GM06990 (cell line): ENCODE measurements around the gene FBXO41.

Experiments used
- DNase-seq: peaks from one replicate; pipeline ENCODE4 v3.0.0-alpha.2; 2011; ENCODE audit not compliant: insufficient read length; ENCODE audit errors: extremely low read depth
- H3K27me3 ChIP-seq: replicated peaks from 2 replicates; pipeline ENCODE4 v1.6.0; 2011; ENCODE audit warnings: low read length; ENCODE audit not compliant: control insufficient read depth, insufficient read depth
- H3K36me3 ChIP-seq: 2 replicates; pipeline ENCODE4 v1.5.1; 2011; ENCODE audit warnings: low read length; ENCODE audit not compliant: control insufficient read depth, insufficient read depth
- H3K4me3 ChIP-seq: replicated peaks from 2 replicates; pipeline ENCODE4 v1.5.1; 2011; ENCODE audit warnings: low read depth, mild to moderate bottlenecking, control low read depth, low read length
- TF ChIP-seq, protein P1 (sequence below): IDR thresholded peaks from 2 replicates; pipeline ENCODE4 v1.5.1; 2011; ENCODE audit warnings: low read length, control low read depth, mild to moderate bottlenecking, inconsistent platforms; ENCODE audit not compliant: insufficient read depth, poor library complexity, severe bottlenecking

FBXO41 gene

GRCh38 chr2:73250872-73251846 lies 33.1 kb downstream of the FBXO41 start:
- Histone ChIP-seq H3K27me3 (no peaks in the 10 kb centered on the region), H3K36me3 (peaks cover 54% of the 10 kb centered on the region), H3K4me3 (no peak overlapping the region)
- TF ChIP-seq, protein P1, sequence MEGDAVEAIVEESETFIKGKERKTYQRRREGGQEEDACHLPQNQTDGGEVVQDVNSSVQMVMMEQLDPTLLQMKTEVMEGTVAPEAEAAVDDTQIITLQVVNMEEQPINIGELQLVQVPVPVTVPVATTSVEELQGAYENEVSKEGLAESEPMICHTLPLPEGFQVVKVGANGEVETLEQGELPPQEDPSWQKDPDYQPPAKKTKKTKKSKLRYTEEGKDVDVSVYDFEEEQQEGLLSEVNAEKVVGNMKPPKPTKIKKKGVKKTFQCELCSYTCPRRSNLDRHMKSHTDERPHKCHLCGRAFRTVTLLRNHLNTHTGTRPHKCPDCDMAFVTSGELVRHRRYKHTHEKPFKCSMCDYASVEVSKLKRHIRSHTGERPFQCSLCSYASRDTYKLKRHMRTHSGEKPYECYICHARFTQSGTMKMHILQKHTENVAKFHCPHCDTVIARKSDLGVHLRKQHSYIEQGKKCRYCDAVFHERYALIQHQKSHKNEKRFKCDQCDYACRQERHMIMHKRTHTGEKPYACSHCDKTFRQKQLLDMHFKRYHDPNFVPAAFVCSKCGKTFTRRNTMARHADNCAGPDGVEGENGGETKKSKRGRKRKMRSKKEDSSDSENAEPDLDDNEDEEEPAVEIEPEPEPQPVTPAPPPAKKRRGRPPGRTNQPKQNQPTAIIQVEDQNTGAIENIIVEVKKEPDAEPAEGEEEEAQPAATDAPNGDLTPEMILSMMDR, result no peak
- no peak for DNase-seq

DNA sequence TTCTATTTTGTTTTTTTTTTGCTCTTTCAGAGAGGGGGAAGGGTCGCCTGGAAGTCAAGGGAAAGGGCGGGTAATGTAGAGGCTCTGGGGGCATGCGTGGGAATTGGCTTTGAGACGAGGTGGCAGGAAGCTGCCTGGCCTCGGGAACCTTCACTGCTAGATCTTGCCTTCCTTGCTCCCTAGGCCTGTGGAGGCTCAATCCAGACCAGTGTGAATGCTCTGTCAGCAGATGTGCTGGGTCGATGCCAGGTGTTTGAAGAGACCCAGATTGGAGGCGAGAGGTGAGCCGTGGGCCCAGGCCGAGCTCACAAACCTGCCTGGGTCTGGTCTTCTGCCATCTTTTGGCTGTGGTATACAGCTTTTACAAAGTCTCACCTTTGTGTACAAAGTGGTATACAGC lies 34.6 kb downstream of the FBXO41 start:
- DNase-seq, result no peak
- no peak overlapping the region for H3K4me3 ChIP-seq
- TF ChIP-seq, protein P1, result no peak
- no peaks in the 10 kb centered on the region for H3K27me3 ChIP-seq
- peaks cover 55% of the 10 kb centered on the region for H3K36me3 ChIP-seq

- TF ChIP-seq, protein P1, result no peak
- Histone ChIP-seq H3K4me3 (no peak overlapping the region), H3K36me3 (peaks cover 57% of the 10 kb centered on the region)
Observed at GRCh38 chr2:73246850-73247249, 37.4 kb downstream of the FBXO41 start.

GRCh38 chr2:73244580-73244979 lies 39.7 kb downstream of the FBXO41 start:
- DNase-seq, result no peak
- Histone ChIP-seq H3K4me3 (no peak overlapping the region), H3K36me3 (peaks cover 43% of the 10 kb centered on the region), H3K27me3 (no peaks in the 10 kb centered on the region)
- TF ChIP-seq, protein P1, result no peak

More at GRCh38 chr2:73246850-73247249, 37.4 kb downstream of the FBXO41 start:
- no peaks in the 10 kb centered on the region for H3K27me3 ChIP-seq
- DNase-seq, result no peak

GRCh38 chr2:73243884-73244570 lies 40.3 kb downstream of the FBXO41 start:
- H3K4me3 ChIP-seq, result no peak overlapping the region
- TF ChIP-seq, protein P1, result no peak
- no peak for DNase-seq
- no peaks in the 10 kb centered on the region for H3K27me3 ChIP-seq
- peaks cover 42% of the 10 kb centered on the region for H3K36me3 ChIP-seq
